DND-41 (cell line): ENCODE results near the gene DIRAS2.

Experiments
- ATAC-seq: fragments of 200-7000 bp; cut with Tn5 transposase; 3 replicates; pipeline ENCODE4 v1.9.1; 2021; ENCODE audit warnings: low read depth; ENCODE audit not compliant: insufficient read depth
- DNase-seq: peaks from one replicate; pipeline ENCODE4 v3.0.0-alpha.2; 2020
- H2AFZ ChIP-seq: 2 replicates; pipeline ENCODE4 v1.6.0; 2012; ENCODE audit warnings: low read depth, low read length
- H3K27ac ChIP-seq: 2 replicates; pipeline ENCODE4 v1.5.1; 2012; ENCODE audit warnings: low read length, inconsistent platforms
- H3K27me3 ChIP-seq: fragments of 200-600 bp; sonication (generic); 2 replicates; pipeline ENCODE4 v1.6.0; 2012; ENCODE audit warnings: low read length, mild to moderate bottlenecking, inconsistent platforms; ENCODE audit not compliant: insufficient read depth, poor library complexity
- H3K36me3 ChIP-seq: 2 replicates; pipeline ENCODE4 v1.5.1; 2012; ENCODE audit warnings: low read length, inconsistent platforms; ENCODE audit not compliant: insufficient read depth
- H3K4me1 ChIP-seq: 2 replicates; pipeline ENCODE4 v1.5.1; 2012; ENCODE audit warnings: mild to moderate bottlenecking, low read length; ENCODE audit not compliant: insufficient read depth
- H3K4me2 ChIP-seq: 2 replicates; pipeline ENCODE4 v1.6.0; 2012; ENCODE audit warnings: mild to moderate bottlenecking, moderate library complexity, low read length, inconsistent platforms; ENCODE audit not compliant: insufficient read depth
- H3K4me3 ChIP-seq, 2 experiments: fragments of 200-600 bp in 1 of 2; shearing (Covaris generic) in 1 of 2; 2 replicates each; pipeline ENCODE4 v1.5.1; 2012 to 2016; ENCODE audit warnings: inconsistent platforms in 2 of 2, low read length in 2 of 2, mild to moderate bottlenecking in 2 of 2, low read depth in 1 of 2, moderate library complexity in 1 of 2
- H3K79me2 ChIP-seq: 2 replicates; pipeline ENCODE4 v1.6.0; 2012; ENCODE audit warnings: low read length, inconsistent platforms; ENCODE audit not compliant: insufficient read depth
- H3K9ac ChIP-seq: 2 replicates; pipeline ENCODE4 v1.6.0; 2012; ENCODE audit warnings: low read depth, mild to moderate bottlenecking, inconsistent platforms, low read length, moderate library complexity
- H3K9me3 ChIP-seq: 2 replicates; pipeline ENCODE4 v1.5.1; 2012; ENCODE audit warnings: low read length, moderate library complexity, mild to moderate bottlenecking, inconsistent platforms; ENCODE audit not compliant: insufficient read depth, severe bottlenecking
- H4K20me1 ChIP-seq: 2 replicates; pipeline ENCODE4 v1.6.0; 2012; ENCODE audit warnings: low read length; ENCODE audit not compliant: insufficient read depth
- EZH2 ChIP-seq: IDR thresholded peaks from 3 replicates; pipeline ENCODE4 v1.6.1; 2012; ENCODE audit warnings: borderline replicate concordance, low read depth, mild to moderate bottlenecking, moderate library complexity, low read length, inconsistent platforms; ENCODE audit not compliant: severe bottlenecking
- TF ChIP-seq, protein P1 (sequence below): IDR thresholded peaks from 2 replicates; pipeline ENCODE4 v1.5.1; 2012; ENCODE audit warnings: borderline replicate concordance, low read length, moderate library complexity, mild to moderate bottlenecking; ENCODE audit not compliant: poor library complexity, severe bottlenecking; ENCODE audit errors: extremely low read depth

The DIRAS2 gene

DNA sequence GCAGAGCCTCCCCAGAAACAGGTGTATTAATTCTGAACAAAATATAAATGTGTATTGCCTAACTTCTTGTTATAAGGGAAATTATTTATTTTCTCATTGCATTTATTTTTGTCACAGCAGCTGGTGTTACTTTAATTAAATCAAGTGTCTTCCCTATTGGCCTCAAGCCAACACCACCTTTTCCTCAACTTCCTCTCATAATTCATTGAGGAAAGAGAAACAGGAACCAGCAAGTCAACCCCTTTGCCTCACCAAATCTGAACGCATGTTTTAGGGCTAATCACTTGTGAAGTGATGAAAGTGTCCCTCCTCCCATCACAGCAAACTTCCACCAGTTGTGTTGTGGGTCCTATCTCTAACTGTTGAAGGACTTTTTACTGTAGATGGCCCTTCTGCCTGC, 73.1 kb downstream of the DIRAS2 start:
- no peaks in the 10 kb centered on the region for H3K4me1 ChIP-seq
- H3K27ac ChIP-seq = no peak overlapping the region
- no peak overlapping the region for H3K4me3 ChIP-seq
- no peak for DNase-seq
- no peak for ATAC-seq
- TF ChIP-seq, protein P1, sequence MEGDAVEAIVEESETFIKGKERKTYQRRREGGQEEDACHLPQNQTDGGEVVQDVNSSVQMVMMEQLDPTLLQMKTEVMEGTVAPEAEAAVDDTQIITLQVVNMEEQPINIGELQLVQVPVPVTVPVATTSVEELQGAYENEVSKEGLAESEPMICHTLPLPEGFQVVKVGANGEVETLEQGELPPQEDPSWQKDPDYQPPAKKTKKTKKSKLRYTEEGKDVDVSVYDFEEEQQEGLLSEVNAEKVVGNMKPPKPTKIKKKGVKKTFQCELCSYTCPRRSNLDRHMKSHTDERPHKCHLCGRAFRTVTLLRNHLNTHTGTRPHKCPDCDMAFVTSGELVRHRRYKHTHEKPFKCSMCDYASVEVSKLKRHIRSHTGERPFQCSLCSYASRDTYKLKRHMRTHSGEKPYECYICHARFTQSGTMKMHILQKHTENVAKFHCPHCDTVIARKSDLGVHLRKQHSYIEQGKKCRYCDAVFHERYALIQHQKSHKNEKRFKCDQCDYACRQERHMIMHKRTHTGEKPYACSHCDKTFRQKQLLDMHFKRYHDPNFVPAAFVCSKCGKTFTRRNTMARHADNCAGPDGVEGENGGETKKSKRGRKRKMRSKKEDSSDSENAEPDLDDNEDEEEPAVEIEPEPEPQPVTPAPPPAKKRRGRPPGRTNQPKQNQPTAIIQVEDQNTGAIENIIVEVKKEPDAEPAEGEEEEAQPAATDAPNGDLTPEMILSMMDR = no peak
- TF ChIP-seq EZH2 = no peak
- H3K79me2 ChIP-seq = no peaks in the 10 kb centered on the region
- peaks cover 13% of the 10 kb centered on the region for H3K27me3 ChIP-seq
- no peak overlapping the region for H2AFZ ChIP-seq
- H4K20me1 ChIP-seq = no peaks in the 10 kb centered on the region
- H3K9me3 ChIP-seq = no peaks in the 10 kb centered on the region
- H3K4me2 ChIP-seq = no peak overlapping the region
- no peaks in the 10 kb centered on the region for H3K36me3 ChIP-seq
- no peak overlapping the region for H3K9ac ChIP-seq

DNA sequence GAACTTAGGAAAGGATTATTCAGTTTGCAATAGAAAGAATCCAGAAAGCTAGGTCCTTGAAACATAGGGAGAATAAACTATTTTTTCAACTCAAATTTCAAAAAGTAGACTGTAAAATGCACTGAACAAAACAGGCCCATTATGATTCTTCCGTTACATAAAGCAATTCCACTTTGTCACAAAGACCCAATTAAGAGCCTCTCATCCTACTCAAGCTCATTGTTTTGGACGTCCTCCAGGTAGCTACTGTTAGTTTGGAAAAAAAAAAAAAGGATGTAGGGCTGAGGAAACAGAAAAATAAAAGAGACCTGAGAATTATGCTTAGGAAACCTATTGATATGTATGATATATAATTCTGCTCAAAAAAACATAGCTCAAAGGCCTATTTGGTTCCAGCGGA, 74.0 kb downstream of the DIRAS2 start:
- Histone ChIP-seq H3K4me2 (no peak overlapping the region), H3K27ac (no peak overlapping the region)
- TF ChIP-seq EZH2 = no peak
- TF ChIP-seq, protein P1 = no peak

DNA sequence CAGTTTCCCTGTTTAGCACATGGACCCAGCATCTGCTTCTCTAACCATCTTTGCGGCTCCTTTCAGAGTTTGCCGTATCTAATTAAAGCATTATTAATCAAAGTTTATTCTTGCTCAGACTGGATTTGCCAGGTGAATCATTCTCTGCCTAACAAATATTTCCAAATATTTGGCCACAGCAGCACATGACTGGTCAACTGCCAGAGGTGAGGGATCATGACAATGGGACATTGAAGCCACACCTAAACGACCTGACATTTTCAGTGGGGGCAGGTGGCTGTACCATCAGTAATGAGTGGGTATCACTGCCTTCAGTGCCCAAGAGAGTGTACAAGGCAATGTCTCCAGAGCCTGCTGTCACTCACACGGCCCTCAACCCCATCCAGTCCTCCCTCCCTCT, 80.4 kb downstream of the DIRAS2 start:
- Histone ChIP-seq H3K79me2 (no peaks in the 10 kb centered on the region), H3K4me3 (no peak overlapping the region), H3K36me3 (no peaks in the 10 kb centered on the region), H3K4me1 (no peaks in the 10 kb centered on the region), H3K27ac (no peak overlapping the region), H3K27me3 (no peaks in the 10 kb centered on the region), H4K20me1 (no peaks in the 10 kb centered on the region), H3K9me3 (no peaks in the 10 kb centered on the region), H2AFZ (no peak overlapping the region), H3K4me2 (no peak overlapping the region), H3K9ac (no peak overlapping the region)
- no peak for ATAC-seq
- TF ChIP-seq, protein P1 = no peak
- TF ChIP-seq EZH2 = no peak
- no peak for DNase-seq

More for the DNA sequence above, 74.0 kb downstream of the DIRAS2 start:
- peaks cover 13% of the 10 kb centered on the region for H3K27me3 ChIP-seq
- H2AFZ ChIP-seq = no peak overlapping the region
- no peaks in the 10 kb centered on the region for H3K36me3 ChIP-seq
- ATAC-seq = no peak
- H3K4me1 ChIP-seq = no peaks in the 10 kb centered on the region
- H3K9me3 ChIP-seq = no peaks in the 10 kb centered on the region
- no peak overlapping the region for H3K4me3 ChIP-seq
- DNase-seq = no peak
- no peak overlapping the region for H3K9ac ChIP-seq
- H3K79me2 ChIP-seq = no peaks in the 10 kb centered on the region
- H4K20me1 ChIP-seq = no peaks in the 10 kb centered on the region
